ENCODE results near the gene IQGAP2. TPM values are rescaled to one million over a fixed set of nuclear protein-coding genes. Genes with fewer than 3 reads are reported as not detected.

Gene IQGAP2
- total and polyA plus RNA-seq, 2 donors (not counting 1 experiment from before 2014, with no cell fraction given): 8.1 to 15.0 TPM

DNA sequence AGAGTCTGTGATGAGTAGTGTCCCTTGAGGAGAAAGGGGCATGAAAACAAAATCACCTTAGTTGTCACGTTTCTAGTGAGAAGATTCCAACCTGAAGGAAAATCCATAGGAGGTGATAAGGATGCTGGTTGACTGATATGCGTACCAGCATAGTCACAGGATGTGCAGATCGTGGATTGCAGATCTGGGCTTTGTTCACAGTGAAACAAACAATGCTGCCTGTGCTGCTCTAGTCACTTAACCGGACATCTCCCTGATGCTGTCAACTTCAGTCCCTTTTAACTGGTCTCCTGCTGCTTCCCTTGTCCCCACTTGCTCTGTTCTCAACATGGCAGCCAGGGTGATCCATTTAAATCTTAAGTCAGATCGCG, 89.7 kb downstream of the IQGAP2 start:
- H3K4me3 Mint-ChIP-seq: no peak overlapping the region
- H3K9me3 Mint-ChIP-seq (ENCODE audit: insufficient read depth): no peaks in the 10 kb centered on the region
- Histone ChIP-seq H3K36me3 (replicated peaks in 1 of 2; ENCODE audit: control extremely low read depth in 1 of 2, control insufficient read depth in 1 of 2, extremely low read depth in 1 of 2, insufficient read depth in 2 of 2, low read length in 1 of 2) (no peaks in the 10 kb centered on the region), H3K4me1 (ENCODE audit: control insufficient read depth in 2 of 2, insufficient read depth in 2 of 2, low read length in 2 of 2) (no peaks in the 10 kb centered on the region), H3K9ac (ENCODE audit: low read length) (no peak overlapping the region), H3K9me3 (ENCODE audit: control extremely low read depth in 1 of 3, control insufficient read depth in 2 of 3, insufficient read depth in 1 of 3, low read length in 2 of 3) (no peaks in the 10 kb centered on the region), H3K79me2 (ENCODE audit: control insufficient read depth, insufficient read depth, low read length) (peaks cover 11% of the 10 kb centered on the region), H2AFZ (ENCODE audit: insufficient read depth, low read depth, low read length, poor library complexity, severe bottlenecking) (no peak overlapping the region), H3K27ac (ENCODE audit: low read length in 2 of 2) (no peak overlapping the region), H3K27me3 (replicated peaks in 1 of 4; ENCODE audit: control extremely low read depth in 1 of 4, control insufficient read depth in 3 of 4, insufficient read depth in 4 of 4, low read length in 3 of 4) (no peaks in the 10 kb centered on the region), H3K4me3 (ENCODE audit: control extremely low read depth in 1 of 5, extremely low read depth in 1 of 5, insufficient read depth in 1 of 5, low read depth in 2 of 5, low read length in 4 of 5) (no peak overlapping the region), H4K20me1 (ENCODE audit: control insufficient read depth, insufficient read depth, low read length, poor library complexity, severe bottlenecking) (no peaks in the 10 kb centered on the region), H3K4me2 (replicated peaks; ENCODE audit: low read depth, low read length, poor library complexity, severe bottlenecking) (no peak overlapping the region)
- WGBS (ENCODE audit: insufficient coverage): 95% methylated on average over 6 of the region's 6 CpGs
- DNase-seq (no peak), ATAC-seq (ENCODE audit: low read depth) (no peak)
- no peak overlapping the region for H3K27ac Mint-ChIP-seq
- intact Hi-C loops (cut with micrococcal nuclease): no loop called here
- H3K27me3 Mint-ChIP-seq: no peaks in the 10 kb centered on the region
- TF ChIP-seq, protein P1, sequence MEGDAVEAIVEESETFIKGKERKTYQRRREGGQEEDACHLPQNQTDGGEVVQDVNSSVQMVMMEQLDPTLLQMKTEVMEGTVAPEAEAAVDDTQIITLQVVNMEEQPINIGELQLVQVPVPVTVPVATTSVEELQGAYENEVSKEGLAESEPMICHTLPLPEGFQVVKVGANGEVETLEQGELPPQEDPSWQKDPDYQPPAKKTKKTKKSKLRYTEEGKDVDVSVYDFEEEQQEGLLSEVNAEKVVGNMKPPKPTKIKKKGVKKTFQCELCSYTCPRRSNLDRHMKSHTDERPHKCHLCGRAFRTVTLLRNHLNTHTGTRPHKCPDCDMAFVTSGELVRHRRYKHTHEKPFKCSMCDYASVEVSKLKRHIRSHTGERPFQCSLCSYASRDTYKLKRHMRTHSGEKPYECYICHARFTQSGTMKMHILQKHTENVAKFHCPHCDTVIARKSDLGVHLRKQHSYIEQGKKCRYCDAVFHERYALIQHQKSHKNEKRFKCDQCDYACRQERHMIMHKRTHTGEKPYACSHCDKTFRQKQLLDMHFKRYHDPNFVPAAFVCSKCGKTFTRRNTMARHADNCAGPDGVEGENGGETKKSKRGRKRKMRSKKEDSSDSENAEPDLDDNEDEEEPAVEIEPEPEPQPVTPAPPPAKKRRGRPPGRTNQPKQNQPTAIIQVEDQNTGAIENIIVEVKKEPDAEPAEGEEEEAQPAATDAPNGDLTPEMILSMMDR (IDR thresholded peaks at IDR 0.05): no peak
- TF ChIP-seq EZH2 (IDR thresholded peaks at IDR 0.05; ENCODE audit: borderline replicate concordance, insufficient read depth, low read depth, low read length, poor library complexity, severe bottlenecking): no peak
- ChIA-PET CTCF (no interaction called here), POLR2A (no interaction called here)
- peaks cover 2% of the 10 kb centered on the region for H3K4me1 Mint-ChIP-seq

DNA sequence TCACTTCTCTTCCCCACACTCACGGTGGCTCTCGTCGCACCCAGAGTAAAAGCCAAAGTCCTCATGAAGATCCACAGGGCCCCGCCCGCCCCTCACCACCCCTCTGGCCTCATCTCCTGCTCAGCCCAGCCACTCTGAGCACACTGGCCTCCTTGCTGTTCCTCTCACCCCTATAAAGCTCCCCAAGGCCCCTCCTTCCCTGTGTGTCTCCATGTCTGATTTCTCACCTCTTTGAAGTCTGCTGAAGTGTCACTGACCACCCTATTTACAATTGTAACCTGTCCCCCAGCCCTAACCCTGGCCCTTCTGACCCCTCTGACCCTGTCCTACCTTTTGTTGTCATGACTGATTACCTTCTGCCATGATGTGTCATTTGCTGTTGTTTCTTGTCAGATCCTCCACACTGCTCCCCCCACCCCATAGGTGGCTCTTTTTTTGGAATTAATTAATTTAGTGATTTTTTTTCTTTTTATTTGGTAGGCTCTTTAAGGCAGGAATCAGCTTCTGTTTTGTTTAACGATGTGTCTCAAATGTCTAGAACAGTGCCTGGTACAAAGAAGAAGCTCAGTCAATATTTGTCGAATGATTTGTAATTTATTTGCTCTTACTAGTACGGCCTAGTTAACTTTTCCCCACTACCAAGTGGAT, 90.2 kb downstream of the IQGAP2 start:
- Histone ChIP-seq H3K9me3 (ENCODE audit: control extremely low read depth in 1 of 3, control insufficient read depth in 2 of 3, insufficient read depth in 1 of 3, low read length in 2 of 3) (no peaks in the 10 kb centered on the region), H3K9ac (ENCODE audit: low read length) (no peak overlapping the region), H3K79me2 (ENCODE audit: control insufficient read depth, insufficient read depth, low read length) (peaks cover 11% of the 10 kb centered on the region), H3K27me3 (replicated peaks in 1 of 4; ENCODE audit: control extremely low read depth in 1 of 4, control insufficient read depth in 3 of 4, insufficient read depth in 4 of 4, low read length in 3 of 4) (no peaks in the 10 kb centered on the region), H4K20me1 (ENCODE audit: control insufficient read depth, insufficient read depth, low read length, poor library complexity, severe bottlenecking) (no peaks in the 10 kb centered on the region), H2AFZ (ENCODE audit: insufficient read depth, low read depth, low read length, poor library complexity, severe bottlenecking) (no peak overlapping the region), H3K27ac (ENCODE audit: low read length in 2 of 2) (no peak overlapping the region), H3K36me3 (replicated peaks in 1 of 2; ENCODE audit: control extremely low read depth in 1 of 2, control insufficient read depth in 1 of 2, extremely low read depth in 1 of 2, insufficient read depth in 2 of 2, low read length in 1 of 2) (no peaks in the 10 kb centered on the region), H3K4me1 (ENCODE audit: control insufficient read depth in 2 of 2, insufficient read depth in 2 of 2, low read length in 2 of 2) (no peaks in the 10 kb centered on the region), H3K4me2 (replicated peaks; ENCODE audit: low read depth, low read length, poor library complexity, severe bottlenecking) (no peak overlapping the region), H3K4me3 (ENCODE audit: control extremely low read depth in 1 of 5, extremely low read depth in 1 of 5, insufficient read depth in 1 of 5, low read depth in 2 of 5, low read length in 4 of 5) (no peak overlapping the region)
- H3K27ac Mint-ChIP-seq: no peak overlapping the region
- intact Hi-C loops (cut with micrococcal nuclease): no loop called here
- TF ChIP-seq, protein P1 (IDR thresholded peaks at IDR 0.05): no peak
- TF ChIP-seq EZH2 (IDR thresholded peaks at IDR 0.05; ENCODE audit: borderline replicate concordance, insufficient read depth, low read depth, low read length, poor library complexity, severe bottlenecking): no peak
- POLR2A ChIA-PET: no interaction called here
- no peaks in the 10 kb centered on the region for H3K27me3 Mint-ChIP-seq
- ATAC-seq (ENCODE audit: low read depth): no peak
- peaks cover 2% of the 10 kb centered on the region for H3K4me1 Mint-ChIP-seq
- CTCF ChIA-PET: no interaction called here
- no peak for DNase-seq
- no peaks in the 10 kb centered on the region for H3K9me3 Mint-ChIP-seq (ENCODE audit: insufficient read depth)
- 96% methylated on average over 5 of the region's 8 CpGs for WGBS (ENCODE audit: insufficient coverage)
- H3K4me3 Mint-ChIP-seq: no peak overlapping the region
